Panc1 (cell line): Measurements from ENCODE around the gene PROM1.

Experiments used
- POLR2AphosphoS5 ChIP-seq: IDR thresholded peaks from 2 replicates; pipeline ENCODE4 v1.6.1; 2012; ENCODE audit warnings: mild to moderate bottlenecking, low read depth, low read length, moderate library complexity
- SIN3A ChIP-seq: IDR thresholded peaks from 2 replicates; pipeline ENCODE4 v1.6.1; 2012; ENCODE audit warnings: low read depth, mild to moderate bottlenecking, low read length, moderate library complexity, borderline replicate concordance; ENCODE audit not compliant: insufficient read depth
- TCF7L2 ChIP-seq: IDR thresholded peaks from 2 replicates; pipeline ENCODE4 v1.6.1; 2011; ENCODE audit warnings: mild to moderate bottlenecking, low read depth, low read length, inconsistent platforms
- TF ChIP-seq, protein P1 (sequence below): fragments of 450-650 bp; IDR thresholded peaks from 2 replicates; pipeline ENCODE4 v1.5.1; 2017; ENCODE audit warnings: mild to moderate bottlenecking
- TF ChIP-seq, protein P2 (sequence below), 2 experiments: IDR thresholded peaks; 2 replicates each; pipeline ENCODE4 v1.6.1; 2011 to 2012; ENCODE audit warnings: low read depth in 2 of 2, control low read depth in 1 of 2, low read length in 1 of 2, mild to moderate bottlenecking in 1 of 2, moderate library complexity in 1 of 2; ENCODE audit not compliant: insufficient read depth in 1 of 2

DNA sequence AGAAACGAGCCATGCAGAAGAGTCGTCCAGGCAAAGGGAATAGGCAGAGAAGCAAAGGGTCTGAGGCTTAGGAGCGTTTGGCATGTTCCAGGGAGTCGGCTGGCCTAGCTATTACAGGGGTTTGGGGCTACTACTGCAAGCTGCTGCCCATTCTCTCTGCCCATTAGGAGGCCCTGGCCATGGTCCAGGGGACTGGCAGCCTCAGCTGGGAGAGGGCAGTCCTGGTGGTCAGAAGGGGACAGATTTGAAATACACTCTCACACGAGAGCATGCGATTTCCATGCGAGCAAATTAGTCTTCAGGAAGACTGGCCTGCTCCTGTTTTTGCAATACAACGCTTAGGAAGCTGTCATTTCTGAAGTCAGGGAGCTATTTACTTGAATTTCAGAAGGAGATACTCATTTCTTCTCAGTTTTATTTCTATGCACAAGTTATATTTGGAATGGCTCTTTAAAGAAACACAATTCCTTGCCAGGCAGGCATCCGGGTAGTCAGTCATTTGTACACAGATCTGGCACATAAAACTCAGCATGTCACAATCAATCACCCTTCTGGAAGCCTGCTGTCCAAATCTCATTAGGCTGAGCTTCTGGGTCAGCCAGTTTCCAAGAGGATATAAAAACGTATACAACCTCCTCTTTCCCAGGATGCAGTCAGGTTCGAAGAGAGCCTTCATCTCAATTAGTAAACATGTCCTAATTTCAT lies 27.0 kb downstream of the PROM1 start:
- TF ChIP-seq, protein P1, sequence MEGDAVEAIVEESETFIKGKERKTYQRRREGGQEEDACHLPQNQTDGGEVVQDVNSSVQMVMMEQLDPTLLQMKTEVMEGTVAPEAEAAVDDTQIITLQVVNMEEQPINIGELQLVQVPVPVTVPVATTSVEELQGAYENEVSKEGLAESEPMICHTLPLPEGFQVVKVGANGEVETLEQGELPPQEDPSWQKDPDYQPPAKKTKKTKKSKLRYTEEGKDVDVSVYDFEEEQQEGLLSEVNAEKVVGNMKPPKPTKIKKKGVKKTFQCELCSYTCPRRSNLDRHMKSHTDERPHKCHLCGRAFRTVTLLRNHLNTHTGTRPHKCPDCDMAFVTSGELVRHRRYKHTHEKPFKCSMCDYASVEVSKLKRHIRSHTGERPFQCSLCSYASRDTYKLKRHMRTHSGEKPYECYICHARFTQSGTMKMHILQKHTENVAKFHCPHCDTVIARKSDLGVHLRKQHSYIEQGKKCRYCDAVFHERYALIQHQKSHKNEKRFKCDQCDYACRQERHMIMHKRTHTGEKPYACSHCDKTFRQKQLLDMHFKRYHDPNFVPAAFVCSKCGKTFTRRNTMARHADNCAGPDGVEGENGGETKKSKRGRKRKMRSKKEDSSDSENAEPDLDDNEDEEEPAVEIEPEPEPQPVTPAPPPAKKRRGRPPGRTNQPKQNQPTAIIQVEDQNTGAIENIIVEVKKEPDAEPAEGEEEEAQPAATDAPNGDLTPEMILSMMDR = no peak
- TF ChIP-seq, protein P2, sequence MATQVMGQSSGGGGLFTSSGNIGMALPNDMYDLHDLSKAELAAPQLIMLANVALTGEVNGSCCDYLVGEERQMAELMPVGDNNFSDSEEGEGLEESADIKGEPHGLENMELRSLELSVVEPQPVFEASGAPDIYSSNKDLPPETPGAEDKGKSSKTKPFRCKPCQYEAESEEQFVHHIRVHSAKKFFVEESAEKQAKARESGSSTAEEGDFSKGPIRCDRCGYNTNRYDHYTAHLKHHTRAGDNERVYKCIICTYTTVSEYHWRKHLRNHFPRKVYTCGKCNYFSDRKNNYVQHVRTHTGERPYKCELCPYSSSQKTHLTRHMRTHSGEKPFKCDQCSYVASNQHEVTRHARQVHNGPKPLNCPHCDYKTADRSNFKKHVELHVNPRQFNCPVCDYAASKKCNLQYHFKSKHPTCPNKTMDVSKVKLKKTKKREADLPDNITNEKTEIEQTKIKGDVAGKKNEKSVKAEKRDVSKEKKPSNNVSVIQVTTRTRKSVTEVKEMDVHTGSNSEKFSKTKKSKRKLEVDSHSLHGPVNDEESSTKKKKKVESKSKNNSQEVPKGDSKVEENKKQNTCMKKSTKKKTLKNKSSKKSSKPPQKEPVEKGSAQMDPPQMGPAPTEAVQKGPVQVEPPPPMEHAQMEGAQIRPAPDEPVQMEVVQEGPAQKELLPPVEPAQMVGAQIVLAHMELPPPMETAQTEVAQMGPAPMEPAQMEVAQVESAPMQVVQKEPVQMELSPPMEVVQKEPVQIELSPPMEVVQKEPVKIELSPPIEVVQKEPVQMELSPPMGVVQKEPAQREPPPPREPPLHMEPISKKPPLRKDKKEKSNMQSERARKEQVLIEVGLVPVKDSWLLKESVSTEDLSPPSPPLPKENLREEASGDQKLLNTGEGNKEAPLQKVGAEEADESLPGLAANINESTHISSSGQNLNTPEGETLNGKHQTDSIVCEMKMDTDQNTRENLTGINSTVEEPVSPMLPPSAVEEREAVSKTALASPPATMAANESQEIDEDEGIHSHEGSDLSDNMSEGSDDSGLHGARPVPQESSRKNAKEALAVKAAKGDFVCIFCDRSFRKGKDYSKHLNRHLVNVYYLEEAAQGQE (IDR thresholded peaks at IDR 0.05; ENCODE audit: insufficient read depth in 1 of 2, low read depth in 2 of 2, low read length in 1 of 2) = no peak
- TF ChIP-seq POLR2AphosphoS5 = no peak
- no peak for TF ChIP-seq SIN3A
- no peak for TF ChIP-seq TCF7L2
